OCI-M2 (cell line): ENCODE data around the gene PRPF40B.

Experiments
- DNase-seq: peaks from one replicate; lab custom pipeline; 2025; ENCODE audit not compliant: unreplicated experiment; lab: John Stamatoyannopoulos, UW

The PRPF40B gene

DNA sequence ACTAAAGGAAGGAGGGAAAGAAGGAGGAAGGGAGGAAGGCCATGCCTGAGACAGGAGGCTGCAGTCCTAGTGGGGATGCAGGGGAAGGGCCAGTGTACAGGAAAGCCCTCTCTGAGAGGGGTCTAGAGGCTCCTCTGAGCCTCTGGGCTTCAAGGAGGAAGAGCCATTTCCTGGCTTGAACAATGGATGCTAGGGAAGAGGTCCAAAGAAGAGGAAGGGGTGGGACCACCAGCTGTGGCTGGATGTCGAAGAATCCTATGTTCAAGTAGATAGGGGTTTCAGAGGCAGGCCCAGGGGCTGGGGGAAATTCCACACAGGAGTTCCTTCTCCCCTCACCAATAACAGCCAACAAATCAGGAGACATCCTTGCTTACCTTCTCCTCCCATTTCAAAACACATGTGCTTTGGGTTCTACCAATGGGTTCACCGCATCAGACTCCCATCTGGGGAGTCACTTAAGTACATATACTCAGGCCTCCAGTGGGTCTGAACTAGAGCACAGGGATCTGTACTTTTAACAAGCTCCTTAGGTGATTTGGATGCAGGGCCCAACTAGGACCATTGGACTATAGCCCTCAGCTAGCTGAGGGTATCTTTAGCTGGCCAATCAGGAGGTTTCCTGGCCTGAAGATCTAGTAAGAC lies 32.4 kb downstream of the PRPF40B start:
- no peak for DNase-seq

DNA sequence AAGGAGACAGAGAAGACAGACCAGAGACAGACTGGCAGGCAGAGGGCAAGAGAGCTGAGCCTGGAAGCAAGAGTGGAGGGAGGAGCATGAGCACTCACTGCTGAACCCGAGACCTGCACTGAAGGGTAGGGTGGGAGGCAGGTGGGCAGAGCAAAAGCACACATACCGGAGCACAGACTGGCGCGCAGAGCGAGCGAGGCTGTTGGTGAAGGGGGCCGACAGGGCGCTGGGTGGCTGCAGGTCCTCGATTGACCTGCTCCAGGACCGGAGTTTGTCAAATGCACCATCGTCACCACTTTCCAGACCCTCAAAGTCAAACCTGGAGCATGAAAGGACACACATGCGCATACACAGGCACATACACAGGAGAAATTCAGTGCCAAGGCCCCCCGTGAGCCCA lies 34.9 kb downstream of the PRPF40B start:
- DNase-seq = no peak

DNA sequence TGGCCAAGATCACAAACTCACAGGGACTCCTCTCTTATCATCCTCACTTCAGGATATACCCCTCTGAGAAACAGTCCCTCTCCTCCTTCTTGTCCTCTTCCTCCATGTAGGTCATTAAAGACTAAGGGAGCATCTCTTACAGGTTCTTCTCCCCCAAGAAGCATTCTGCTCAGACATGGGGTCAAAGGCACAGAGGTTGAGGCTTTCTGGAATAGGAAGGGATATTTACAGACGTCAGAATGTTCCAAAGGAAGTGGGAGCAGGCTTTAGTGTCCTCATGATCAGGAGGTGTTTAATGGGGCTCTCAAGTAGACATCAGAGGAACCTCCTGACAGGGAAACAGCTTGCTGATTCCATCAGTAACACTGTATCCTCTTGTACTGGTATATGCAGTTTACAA lies 36.4 kb downstream of the PRPF40B start:
- DNase-seq = no peak

DNA sequence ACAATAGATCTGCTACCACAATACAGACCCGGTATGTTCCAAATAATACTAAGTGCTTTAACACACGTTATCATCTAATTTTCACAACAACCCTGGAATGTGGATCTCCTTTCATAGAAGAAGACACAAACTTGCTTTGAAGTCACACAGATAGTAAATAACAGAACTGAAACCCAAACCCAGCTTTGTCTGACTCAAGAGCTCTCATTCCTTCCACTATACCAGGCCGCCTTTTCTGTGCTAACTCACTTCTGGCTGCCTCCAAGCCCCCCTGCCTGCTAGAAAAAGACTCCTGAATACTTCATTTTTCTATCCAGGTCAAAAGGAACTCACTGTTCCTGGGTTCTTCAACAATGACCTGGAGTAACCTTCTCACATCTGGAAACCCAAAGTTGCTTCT lies 37.8 kb downstream of the PRPF40B start:
- DNase-seq = no peak

DNA sequence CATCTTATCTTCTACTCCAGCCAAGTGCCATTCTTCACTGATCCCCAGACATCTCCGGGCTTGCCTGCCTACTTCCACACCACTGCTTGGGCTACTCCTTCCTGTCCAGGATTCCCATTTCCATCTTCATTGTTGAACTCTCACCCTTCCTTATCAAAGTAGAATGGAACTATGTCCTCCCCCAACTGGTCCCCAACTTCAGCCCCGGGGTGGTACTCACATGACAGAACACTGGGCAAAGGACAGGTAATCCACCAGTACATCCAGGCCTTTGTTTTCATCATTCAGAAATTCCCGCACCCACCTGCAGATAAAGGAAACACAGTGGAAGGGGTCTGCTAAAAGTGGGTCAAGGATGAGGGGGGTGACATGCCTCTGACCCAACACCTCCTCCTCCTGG lies 38.4 kb downstream of the PRPF40B start:
- no peak for DNase-seq

DNA sequence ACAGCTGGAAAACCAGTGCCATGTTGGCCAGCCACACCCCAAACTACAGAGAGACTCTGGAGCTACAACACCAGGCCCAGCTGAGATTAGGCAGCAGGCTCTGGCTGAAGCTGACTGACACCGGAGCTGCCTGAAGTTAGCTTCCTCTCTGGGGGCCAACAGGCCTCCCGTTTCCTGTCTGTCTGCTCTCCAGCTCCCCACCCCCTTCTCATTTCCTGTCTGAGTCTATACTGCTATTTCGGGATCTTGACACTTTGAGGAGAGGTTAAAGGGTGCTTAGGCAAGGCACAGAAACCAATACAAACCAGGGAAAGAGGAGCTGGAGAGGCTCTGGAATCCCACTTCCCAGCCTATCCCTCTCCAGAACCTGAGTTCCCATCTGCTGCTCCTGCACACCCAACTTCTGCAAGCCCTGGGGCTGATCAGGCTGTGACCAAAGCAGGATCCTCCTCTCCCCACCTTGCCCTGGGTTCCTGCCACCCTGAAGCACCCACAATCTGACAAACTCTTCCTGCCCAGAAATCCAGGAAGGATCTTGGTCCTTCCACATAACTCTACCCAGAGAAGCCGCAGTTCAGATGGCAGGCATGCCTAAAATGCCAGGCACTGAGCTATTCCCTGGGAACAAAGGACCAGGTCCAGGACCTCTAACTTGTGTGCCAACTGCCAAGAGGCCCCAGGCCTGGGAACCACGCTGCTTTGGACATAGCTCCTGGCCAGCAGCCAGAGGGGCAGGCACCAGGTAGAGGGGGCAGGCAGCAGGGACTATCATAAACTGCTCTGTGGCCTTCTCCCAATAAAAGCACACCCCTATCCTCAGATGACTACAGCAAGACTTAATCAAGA lies 39.9 kb downstream of the PRPF40B start:
- DNase-seq = no peak

DNA sequence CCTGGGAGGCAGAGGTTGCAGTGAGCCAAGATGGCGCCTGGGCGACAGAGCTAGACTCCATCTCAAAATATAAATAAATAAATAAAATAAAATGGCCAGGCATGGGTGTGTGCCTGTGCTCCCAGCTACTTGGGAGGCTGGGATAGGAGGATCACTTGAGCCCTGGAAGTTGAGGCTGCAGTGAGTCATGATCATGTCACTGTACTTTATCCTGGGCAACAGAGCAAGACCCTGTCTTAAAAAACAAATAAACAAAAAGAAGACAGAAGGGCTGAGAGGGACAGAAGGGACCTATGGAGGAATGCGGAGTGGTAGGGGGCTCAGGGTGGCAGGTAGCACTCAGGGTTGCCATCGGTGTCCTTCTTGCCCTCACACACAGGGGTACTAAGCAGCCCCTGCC lies 40.8 kb downstream of the PRPF40B start:
- no peak for DNase-seq

DNA sequence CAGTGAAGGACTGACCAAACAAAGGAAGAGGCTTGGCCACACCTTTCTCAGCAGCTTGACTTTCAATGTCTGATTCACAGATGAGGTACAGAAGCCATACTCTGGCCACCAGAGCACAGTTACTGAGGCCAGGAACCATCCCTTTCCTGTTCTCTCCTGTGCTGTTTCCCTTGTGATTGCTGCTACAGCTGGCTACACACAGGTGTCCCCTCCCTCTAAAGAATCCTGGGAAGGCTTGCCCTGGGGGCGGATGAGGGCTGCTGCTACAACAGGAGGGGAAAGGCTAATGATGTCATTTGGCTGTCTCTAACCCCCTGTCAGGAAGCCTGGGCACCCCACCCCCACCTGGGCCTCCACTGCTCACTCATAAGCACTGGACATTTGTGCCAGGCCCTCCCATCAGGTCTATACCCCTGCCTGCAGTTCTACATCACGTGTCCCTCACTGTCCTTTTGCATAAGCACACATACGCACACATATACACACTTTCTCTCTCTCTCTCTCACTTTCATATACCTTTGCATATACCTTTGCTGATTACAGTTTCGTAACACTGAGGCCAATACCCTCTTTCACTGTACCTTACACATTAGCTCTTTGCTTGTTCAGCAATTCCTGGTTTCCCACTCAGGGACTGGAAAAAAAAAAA lies 41.4 kb downstream of the PRPF40B start:
- DNase-seq = no peak

DNA sequence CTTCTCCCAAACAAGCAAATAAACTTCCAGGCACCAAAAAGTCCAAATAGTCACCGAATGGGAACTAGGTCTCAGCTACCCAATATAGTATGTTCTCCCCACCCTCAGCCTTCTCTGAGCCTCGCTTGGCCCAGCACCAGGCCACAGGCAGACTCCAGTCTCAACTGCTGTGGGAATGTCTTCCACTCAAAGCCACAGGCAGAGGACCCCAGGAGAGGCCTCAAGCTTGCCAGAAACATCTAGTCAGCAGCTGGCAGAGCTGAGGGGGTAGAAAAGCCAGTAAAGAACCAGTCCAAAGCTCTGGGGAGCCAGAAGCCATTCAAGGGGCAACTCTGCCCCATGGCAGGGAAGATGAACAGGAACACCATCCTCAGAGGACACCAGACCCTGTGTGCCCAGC lies 42.0 kb downstream of the PRPF40B start:
- DNase-seq = no peak

DNA sequence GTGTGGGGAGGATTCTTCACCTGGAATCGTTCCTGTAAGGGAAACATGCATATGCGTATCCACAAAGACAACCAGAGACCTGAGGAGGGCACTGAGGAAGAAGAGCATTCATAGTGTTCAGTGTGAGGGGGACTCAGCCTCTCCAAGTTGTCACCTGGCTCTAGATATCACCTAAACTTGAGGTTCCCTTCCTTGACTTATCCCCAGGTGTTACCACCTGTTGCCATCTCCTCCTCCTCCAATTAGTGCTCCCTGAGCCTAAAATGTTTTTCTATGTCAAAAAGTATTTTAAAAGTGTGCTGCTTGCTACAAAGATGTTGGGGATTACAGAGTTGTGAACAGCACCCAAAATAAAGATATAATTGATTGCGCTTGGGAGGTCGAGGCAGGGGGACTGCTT lies 42.8 kb downstream of the PRPF40B start:
- no peak for DNase-seq

DNA sequence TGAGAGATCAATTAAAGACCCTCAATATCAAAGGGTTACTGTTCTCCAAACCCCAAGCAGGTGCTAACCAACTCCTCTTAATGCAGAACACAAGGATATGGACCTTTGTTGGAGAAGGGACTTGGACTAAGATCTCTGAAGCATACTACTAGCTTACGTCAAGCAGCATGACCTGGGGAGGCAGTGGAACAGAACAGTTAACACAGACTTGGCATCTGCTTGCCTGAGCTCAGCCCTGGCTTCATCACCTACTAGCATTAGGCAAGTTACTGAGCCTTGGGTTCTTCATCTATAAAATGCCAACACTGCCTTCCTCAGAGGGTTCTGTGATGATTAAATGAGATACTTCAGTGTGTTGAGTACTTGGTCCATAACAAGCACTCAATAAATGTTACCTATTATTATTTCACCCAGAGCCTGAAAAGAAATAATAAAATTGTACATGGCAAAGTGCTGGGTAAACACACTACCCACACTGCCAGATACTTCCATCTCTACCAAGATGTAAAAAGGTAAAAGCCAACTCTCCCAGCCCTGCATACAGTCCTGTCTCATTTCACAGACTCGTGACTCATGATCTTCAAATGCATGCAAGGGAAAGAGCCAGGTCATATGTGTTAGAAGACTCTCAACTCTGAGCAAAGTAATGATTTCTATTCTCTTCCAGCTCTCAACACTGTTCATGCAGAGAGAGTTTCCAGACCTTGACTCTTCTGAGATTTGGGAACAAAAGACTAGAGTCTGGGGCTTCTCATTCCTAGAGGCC lies 44.1 kb downstream of the PRPF40B start:
- no peak for DNase-seq

DNA sequence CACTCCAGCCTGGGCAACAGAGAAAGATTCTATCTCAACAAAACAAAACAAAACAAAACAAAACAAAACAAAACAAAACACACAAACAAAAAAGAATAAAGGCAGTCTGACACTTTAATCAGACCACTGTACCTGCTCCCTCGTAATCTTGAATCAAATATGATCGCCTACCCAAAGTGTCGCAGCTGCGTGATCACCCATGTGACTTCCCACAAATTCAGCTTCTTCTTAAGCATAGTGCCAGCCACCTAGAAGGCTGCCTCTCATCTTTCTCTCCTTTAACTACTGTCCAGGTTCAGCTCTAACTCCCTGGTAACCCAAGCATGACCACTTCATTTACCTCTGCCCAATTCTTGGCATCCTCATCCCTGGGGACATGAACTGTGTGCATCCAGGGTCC lies 46.4 kb downstream of the PRPF40B start:
- no peak for DNase-seq

DNA sequence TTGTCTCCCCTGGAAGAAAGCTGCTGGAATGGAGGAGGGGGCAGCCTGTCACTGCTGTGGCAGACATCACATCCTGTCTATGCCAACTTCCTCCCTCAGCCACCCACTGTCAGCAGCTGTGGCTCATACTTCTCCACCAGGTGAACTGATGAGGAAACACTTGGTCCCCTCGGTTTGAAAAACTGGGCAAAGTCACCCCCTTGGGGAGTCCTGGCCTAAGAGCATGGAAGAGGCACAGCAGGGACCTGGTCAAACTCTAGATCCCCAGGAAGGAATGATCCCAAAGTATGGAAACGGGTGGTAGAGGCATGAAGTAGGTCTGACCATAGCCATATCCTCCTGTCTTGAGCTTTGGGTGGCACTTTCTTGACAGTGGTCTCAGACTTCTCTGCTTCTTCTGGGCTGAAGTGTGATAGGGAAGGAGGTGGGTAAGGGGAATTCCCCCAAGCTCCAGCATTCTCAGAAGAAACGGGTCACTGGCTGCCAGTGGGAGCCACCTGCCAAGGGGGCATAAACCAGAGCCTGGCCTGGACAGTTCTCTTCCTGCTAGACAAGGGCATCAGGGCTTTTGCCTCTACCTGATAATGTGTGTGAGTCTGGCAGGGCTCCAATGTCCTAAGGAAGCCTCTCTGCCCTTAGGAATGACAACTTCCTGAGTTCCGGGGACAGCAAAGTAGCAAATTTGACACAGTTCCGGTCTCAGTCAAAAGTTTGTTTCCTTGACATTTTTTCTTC lies 47.8 kb downstream of the PRPF40B start:
- DNase-seq = no peak

DNA sequence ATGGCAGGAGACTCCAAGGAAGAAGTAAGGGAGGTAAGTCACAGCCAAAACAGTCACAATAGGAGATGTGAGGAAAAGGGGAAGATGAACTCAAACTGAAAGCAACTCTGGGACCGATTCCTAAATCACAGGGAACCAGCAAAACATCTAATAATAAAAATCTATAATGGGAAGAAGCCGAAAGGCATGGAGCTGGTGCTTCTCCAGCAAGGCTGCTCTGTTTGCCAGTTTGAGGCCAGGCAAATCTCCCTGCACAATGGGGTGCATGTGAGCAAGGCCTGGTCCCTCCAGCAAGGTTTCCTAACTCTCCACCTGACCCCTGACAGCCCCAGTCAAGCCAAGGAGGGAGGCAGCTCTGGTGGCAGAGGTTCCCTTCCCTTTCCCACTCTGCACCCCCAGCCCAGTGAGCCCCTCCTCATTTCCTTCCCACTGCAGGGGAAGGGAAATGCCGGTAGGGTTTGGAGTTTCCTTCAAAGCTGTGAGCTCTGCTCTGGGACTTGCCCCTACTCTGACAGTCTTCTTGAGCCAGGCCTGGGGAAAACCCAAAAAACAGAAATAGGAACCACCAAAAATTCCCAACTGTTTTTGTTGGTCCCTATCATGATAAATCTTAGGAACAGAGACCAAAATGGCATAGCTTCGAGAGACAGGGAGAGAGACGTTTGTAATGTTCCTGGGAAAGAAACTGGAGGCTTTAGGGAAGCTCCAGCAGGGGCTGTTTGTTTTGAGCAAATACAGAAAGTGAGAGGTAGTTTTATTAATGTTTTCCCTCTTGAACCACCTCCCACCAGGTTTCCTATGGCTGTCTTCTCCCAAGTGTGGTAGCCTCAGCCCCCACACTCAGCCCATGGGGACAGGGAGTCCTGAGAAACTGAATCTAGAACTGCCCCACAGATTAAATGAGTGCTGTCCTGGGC lies 49.2 kb downstream of the PRPF40B start:
- DNase-seq = no peak

DNA sequence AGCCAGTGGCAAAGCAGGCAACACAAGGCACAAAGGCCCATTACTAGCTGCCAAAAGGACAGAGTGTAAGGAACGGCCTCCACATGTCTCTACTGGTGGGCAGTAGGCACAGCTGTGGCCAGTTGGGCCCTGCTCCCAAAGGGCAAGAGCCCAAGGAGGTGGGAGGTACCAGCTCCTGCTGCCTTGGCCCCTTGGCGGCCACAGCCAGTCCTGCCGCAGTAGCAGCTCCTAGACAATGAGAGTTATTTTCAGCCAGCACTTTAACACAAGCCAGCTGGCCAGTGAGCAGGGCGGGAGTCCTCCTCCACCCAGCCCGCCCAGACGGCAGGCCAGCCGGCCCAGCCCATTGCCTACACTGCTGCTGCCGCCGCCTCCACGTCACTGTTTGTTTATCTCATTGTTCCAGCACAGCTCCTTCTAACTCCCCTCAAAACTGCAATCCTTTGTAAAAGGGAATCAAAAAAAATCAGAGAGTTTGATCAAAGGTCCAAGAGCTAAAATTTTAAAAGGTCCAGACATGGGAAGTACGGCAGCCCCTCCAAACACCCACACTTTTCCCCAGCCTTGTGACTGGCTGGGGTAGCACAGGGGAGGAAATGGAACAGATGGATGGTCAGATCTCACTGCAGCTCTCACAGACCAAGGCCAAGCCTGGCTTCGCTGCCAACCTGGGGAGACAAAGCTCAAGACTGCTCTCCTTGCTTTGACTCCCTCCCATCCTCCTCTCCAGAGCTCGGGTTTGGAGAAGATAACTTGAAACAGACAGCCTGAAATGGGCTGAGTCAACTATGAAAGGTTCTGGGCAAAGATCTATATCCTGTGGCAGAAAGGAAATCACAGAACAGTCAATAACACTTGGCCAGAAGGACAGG lies 50.3 kb downstream of the PRPF40B start:
- DNase-seq = peak; percentile 28

DNA sequence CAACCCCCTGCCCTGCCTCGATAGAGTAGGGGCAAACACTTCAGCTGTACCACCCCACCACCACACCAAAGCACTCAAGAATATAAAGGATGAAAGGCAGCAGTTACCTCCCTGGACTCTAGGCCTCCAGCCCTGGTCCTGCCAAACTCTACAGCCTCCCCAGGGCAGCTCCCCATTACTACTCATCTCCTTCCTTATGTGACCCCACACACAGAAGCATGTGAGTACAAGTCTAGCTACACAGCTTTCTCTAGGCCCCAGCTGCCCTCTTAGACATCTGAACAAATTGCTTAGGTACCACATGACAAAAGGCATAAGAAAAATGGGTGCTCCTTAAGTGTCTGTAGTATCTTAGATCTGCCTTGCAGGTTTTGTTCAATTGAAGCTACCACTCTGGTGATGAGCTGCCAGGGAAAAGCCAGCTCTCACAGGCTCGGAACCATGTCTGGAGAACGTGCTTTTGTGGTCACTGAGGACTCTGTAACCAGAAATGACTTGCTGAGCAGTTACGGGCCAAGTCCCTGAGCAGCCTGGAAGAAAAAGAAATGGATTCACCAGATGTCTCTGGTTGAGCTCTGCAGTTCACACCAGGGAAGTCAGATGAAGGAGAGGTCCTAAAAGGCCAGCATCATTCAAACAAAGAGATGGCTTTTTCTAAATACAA lies 51.1 kb downstream of the PRPF40B start:
- DNase-seq = no peak

DNA sequence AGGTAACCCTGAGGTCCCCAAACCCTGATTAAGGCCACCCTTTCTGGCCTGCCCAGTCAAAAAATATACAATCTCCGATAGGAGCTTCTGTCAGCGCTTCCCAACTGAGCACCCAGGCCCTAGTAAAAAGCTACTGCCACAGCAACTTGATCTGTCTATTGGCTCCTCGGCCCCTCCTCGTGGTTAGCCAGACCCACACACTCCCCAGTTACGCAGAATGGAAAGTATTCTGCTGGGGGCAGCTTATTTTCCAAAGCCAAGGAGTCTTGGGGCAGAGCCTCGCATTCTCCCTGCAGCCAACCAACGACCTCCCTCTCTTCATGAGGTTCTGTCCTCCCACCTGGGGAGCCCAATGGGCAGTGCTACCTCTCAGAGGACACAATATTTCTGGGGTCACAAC lies 51.8 kb downstream of the PRPF40B start:
- no peak for DNase-seq

DNA sequence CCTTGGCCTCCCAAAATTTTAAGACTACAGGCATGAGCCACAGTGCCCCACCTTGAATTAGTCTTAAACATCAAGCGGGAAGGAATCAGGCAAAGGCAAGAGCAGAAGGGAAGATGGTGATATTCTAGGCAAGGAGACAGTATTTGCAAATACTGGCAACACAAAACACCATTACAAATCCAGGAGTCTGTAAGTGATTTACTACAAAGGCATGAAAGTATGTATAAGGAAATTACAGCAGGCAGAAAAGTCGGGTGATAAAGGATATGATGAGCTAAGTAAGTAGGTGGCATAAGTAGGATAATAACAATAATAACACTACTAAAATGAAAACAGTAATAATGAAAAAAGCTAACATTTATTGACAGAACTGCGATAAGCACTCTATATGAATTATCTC lies 55.4 kb downstream of the PRPF40B start:
- DNase-seq = no peak
